ENCODE measurements around the gene RPS6KB2. TPM values are rescaled to one million over a fixed set of nuclear protein-coding genes. Genes with fewer than 3 reads are reported as not detected.

RPS6KB2 gene
- total RNA-seq, 4 donors from 2014 or later = 34.0 to 51.0 (median 48.0) TPM

DNA sequence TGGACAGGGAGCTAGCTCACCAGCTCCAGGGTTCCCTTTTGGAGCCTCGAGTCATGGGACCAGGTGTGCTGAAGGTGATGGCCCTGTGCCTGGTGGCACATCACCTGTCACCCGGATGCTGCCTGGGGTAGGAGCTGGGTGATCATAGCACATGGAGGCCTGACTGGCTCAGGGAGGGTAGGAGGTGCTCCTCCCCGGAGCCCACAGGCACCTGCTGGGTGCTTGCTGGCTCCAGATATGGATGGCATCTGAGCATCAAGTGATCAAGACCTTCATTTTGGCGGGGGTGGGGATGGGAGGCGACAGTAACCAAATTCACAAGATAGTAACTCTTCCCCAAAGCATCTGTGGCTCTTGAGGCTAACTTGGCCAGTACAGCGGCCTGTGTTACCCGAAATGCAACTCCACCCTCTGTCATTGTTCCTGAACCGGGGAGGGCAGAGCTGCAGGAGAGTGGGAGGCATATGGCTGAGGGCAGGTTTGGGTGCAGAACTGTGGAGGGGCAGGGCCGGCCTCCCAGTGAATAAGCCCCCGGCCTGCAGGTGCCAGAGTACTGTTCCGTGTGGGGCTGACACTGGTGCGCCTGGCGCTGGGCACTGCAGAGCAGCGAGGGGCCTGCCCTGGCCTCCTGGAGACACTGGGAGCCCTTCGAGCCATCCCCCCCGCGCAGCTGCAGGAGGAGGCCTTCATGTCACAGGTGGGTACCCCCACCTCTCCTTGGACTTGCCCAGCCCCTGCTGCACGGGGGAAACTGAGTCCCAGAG, 19.7 kb upstream of the RPS6KB2 start:
- Histone ChIP-seq H3K9me3 (no peaks in the 10 kb centered on the region), H3K36me3 (no peaks in the 10 kb centered on the region), H3K4me1 (peaks cover 0 to 23% (median 12%) of the 10 kb centered on the region in 4 donors), H3K27ac (replicated peaks in 1 of 4) (no peak overlapping the region), H3K4me3 (no peak overlapping the region), H3K27me3 (peaks cover 0 to 90% (median 10%) of the 10 kb centered on the region in 4 donors)
- TF ChIP-seq, protein P1, sequence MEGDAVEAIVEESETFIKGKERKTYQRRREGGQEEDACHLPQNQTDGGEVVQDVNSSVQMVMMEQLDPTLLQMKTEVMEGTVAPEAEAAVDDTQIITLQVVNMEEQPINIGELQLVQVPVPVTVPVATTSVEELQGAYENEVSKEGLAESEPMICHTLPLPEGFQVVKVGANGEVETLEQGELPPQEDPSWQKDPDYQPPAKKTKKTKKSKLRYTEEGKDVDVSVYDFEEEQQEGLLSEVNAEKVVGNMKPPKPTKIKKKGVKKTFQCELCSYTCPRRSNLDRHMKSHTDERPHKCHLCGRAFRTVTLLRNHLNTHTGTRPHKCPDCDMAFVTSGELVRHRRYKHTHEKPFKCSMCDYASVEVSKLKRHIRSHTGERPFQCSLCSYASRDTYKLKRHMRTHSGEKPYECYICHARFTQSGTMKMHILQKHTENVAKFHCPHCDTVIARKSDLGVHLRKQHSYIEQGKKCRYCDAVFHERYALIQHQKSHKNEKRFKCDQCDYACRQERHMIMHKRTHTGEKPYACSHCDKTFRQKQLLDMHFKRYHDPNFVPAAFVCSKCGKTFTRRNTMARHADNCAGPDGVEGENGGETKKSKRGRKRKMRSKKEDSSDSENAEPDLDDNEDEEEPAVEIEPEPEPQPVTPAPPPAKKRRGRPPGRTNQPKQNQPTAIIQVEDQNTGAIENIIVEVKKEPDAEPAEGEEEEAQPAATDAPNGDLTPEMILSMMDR (IDR thresholded peaks at IDR 0.05) = no peak
- TF ChIP-seq EP300 (IDR thresholded peaks at IDR 0.05) = no peak
- no peak for TF ChIP-seq POLR2AphosphoS5 (IDR thresholded peaks at IDR 0.05)
- TF ChIP-seq POLR2A (IDR thresholded peaks at IDR 0.05; ENCODE audit: low read depth) = no peak
- no peak for DNase-seq (ENCODE audit: extremely low spot score)
- intact Hi-C loops (cut with DNase I) = no loop called here
- 76% methylated on average over 6 of the region's 18 CpGs for WGBS

DNA sequence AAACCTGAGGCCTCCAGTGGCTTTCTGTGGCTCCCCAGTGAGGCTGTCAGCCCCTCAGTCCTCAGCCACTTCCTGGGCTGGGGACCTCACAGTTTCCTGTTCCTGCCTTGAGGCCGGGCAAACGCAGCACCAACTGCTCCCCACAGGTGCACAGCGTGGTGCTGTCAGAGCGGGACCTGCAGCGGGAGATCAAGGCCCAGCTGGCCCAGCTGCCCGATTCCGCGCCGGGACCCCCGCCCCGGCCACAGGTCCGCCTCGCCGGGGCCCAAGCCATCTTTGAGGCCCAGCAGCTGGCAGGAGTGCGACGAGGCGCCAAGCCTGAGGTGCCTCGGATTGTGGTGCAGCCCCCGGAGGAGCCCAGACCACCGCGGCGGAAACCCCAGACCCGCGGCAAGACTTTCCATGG, 19.0 kb upstream of the RPS6KB2 start:
- intact Hi-C loops (cut with DNase I) = no loop called here
- Histone ChIP-seq H3K36me3 (no peaks in the 10 kb centered on the region), H3K4me3 (peak overlapping the region in 1 of 4 donors; percentile 9), H3K27me3 (peaks cover 0 to 84% (median 10%) of the 10 kb centered on the region in 4 donors), H3K4me1 (peaks cover 0 to 20% (median 10%) of the 10 kb centered on the region in 4 donors), H3K9me3 (no peaks in the 10 kb centered on the region), H3K27ac (replicated peaks in 1 of 4) (no peak overlapping the region)
- 47% methylated on average over 10 of the region's 24 CpGs for WGBS
- DNase-seq (ENCODE audit: extremely low spot score) = no peak
- TF ChIP-seq, protein P1 (IDR thresholded peaks at IDR 0.05) = no peak
- no peak for TF ChIP-seq POLR2A (IDR thresholded peaks at IDR 0.05; ENCODE audit: low read depth)
- no peak for TF ChIP-seq POLR2AphosphoS5 (IDR thresholded peaks at IDR 0.05)
- no peak for TF ChIP-seq EP300 (IDR thresholded peaks at IDR 0.05)

DNA sequence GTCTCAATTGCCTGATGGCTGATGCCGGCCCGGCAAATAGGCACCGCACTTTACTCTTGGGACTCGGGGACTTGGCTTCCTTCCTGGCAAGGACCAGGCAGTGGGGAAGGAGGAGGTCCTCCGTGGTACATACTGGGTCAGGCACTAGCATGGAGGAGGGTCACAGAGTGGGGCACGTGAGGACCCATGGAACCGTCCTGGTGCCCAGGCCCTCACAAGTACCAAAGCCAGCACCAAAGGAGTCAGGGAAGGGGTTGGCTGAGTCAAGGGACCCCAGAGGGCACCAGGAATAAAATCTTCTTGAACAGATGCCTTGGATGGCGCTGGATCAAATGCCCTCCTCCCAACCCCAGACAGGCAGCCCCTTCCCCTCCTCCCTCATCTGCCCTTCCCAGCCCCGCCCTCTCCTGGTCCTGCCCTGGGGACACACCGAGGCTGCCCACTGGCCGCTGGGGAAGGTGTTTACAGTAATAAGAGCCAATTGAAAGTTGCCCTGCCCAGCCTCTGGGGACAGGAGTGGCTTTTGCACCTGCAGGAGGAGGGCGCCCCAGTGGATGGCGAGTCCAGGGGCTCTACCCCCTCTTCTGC, 18.4 kb upstream of the RPS6KB2 start:
- 38% methylated on average over 8 of the region's 13 CpGs for WGBS

DNA sequence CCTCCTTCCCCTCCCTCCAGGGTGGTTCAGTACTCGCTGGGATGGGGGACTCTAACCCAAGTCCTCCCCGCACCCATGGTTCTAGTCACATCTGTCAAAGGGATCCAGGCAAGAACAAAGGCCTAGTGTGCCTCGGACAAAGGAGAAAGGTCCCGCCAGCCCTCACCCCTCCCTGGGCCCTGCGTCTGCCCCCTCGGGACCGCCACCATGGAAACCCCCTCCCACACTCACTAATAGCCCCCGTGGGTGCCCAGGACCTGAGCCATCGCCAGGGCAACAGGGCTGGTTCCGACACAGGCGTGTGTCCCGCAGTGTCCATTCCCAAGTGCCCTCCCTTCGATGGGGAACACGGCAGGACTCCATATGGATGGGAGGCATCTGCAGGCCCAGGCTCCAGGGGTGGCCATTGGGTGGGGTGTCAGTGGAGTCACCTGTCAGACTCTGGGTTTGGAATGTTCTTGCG, 17.9 kb upstream of the RPS6KB2 start:
- no peak for DNase-seq (ENCODE audit: extremely low spot score)
- no CpG with 5 or more reads among the region's 15 CpGs for WGBS
- no peak overlapping the region for H3K4me3 ChIP-seq
- H3K27me3 ChIP-seq = peaks cover 0 to 79% (median 10%) of the 10 kb centered on the region in 4 donors
- no peak overlapping the region for H3K27ac ChIP-seq (replicated peaks in 1 of 4)
- no peaks in the 10 kb centered on the region for H3K36me3 ChIP-seq
- intact Hi-C loops (cut with DNase I) = no loop called here
- TF ChIP-seq POLR2AphosphoS5 (IDR thresholded peaks at IDR 0.05) (no peak), EP300 (IDR thresholded peaks at IDR 0.05) (no peak), POLR2A (IDR thresholded peaks at IDR 0.05; ENCODE audit: low read depth) (no peak)
- TF ChIP-seq, protein P1 (IDR thresholded peaks at IDR 0.05) = no peak
- peaks cover 5 to 28% (median 18%) of the 10 kb centered on the region in 4 donors for H3K4me1 ChIP-seq
- H3K9me3 ChIP-seq = no peaks in the 10 kb centered on the region

More for the DNA sequence above, 18.4 kb upstream of the RPS6KB2 start:
- Histone ChIP-seq H3K4me1 (peaks cover 0 to 22% (median 12%) of the 10 kb centered on the region in 4 donors), H3K27me3 (peaks cover 0 to 80% (median 10%) of the 10 kb centered on the region in 4 donors), H3K4me3 (peak overlapping the region in 1 of 4 donors; percentile 9), H3K27ac (replicated peaks in 1 of 4) (no peak overlapping the region), H3K36me3 (no peaks in the 10 kb centered on the region), H3K9me3 (no peaks in the 10 kb centered on the region)
- DNase-seq (ENCODE audit: extremely low spot score) = no peak
- intact Hi-C loops (cut with DNase I) = no loop called here
- no peak for TF ChIP-seq POLR2AphosphoS5 (IDR thresholded peaks at IDR 0.05)
- no peak for TF ChIP-seq EP300 (IDR thresholded peaks at IDR 0.05)
- no peak for TF ChIP-seq POLR2A (IDR thresholded peaks at IDR 0.05; ENCODE audit: low read depth)
- TF ChIP-seq, protein P1 (IDR thresholded peaks at IDR 0.05) = no peak
